Activated B cell treated with CpG ODN at 0.5 μM for 24 hours (primary cell): ENCODE measurements around the gene CRNN. TPM values are rescaled to one million over a fixed set of nuclear protein-coding genes. Genes with fewer than 3 reads are reported as not detected.

Experiments used
- ATAC-seq: fragments of 200-7000 bp; cut with Tn5 transposase; one replicate; pipeline ENCODE4 v1.10.0; 2021; ENCODE audit warnings: low read depth, mild to moderate bottlenecking, moderate library complexity
- CTCF ChIA-PET: fragments of 350-600 bp; sonication (Branson Sonifier 250); formaldehyde crosslinking; loops from one replicate; lab custom pipeline; 2021; ENCODE audit warnings: antibody characterized with exemption; lab: Charles Lee
- POLR2A ChIA-PET: fragments of 350-600 bp; sonication (Branson Sonifier 250); formaldehyde crosslinking; loops from one replicate; lab custom pipeline; 2021; ENCODE audit warnings: antibody characterized with exemption; lab: Charles Lee
- DNase-seq: peaks from one replicate; pipeline ENCODE4 v3.0.0; 2022
- H3K27ac Mint-ChIP-seq: one replicate; pipeline ENCODE4 v1.8.0; 2020; ENCODE audit warnings: mixed read lengths
- H3K27me3 Mint-ChIP-seq: one replicate; pipeline ENCODE4 v1.8.0; 2021; ENCODE audit warnings: mixed read lengths
- H3K36me3 Mint-ChIP-seq: one replicate; pipeline ENCODE4 v1.8.0; 2021; ENCODE audit warnings: low read depth, mixed read lengths
- H3K4me1 Mint-ChIP-seq: one replicate; pipeline ENCODE4 v1.8.0; 2021; ENCODE audit warnings: mixed read lengths
- H3K4me3 Mint-ChIP-seq: one replicate; pipeline ENCODE4 v1.8.0; 2020; ENCODE audit warnings: mild to moderate bottlenecking, mixed read lengths
- H3K9me3 Mint-ChIP-seq: one replicate; pipeline ENCODE4 v1.8.0; 2020; ENCODE audit warnings: mixed read lengths
- intact Hi-C: fragments of 100-400 bp; cut with micrococcal nuclease; formaldehyde crosslinking; loops from one replicate; pipeline ENCODE4 v1.15.1; 2024
- total RNA-seq: library from RNA; stranded (reverse); gene quantifications from 2 replicates; pipeline ENCODE4 v1.2.3, GENCODE V29; 2022
- TF ChIP-seq, protein P1 (sequence below): fragments of 200-600 bp; IDR thresholded peaks from one replicate; pipeline ENCODE4 v1.8.0; 2022; ENCODE audit warnings: antibody characterized with exemption, mild to moderate bottlenecking

Gene CRNN
- total RNA-seq, 1 donor from 2014 or later, result not detected

DNA sequence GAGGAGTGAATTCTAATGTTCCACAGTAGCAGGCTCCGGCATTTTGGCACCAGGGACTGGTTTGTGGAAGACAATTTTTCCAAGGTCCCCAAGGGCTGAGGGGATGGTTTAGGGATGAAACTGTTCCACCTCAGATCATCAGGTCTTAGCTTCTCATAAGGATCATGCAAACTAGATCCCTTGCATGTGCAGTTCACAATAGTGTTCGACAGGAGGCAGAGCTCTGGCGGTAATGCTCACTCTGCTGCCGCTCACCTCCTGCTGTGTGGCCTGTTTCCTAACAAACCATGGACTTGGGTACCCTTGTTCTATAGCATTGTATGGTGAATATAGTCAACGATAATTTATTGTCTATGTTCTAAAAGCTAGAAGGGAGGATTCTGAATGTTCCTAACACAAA is 16.6 kb downstream of the CRNN start:
- H3K36me3 Mint-ChIP-seq, result no peaks in the 10 kb centered on the region
- POLR2A ChIA-PET, result no interaction called here
- CTCF ChIA-PET, result no interaction called here
- intact Hi-C loops, result no loop called here
- no peak for DNase-seq
- TF ChIP-seq, protein P1, sequence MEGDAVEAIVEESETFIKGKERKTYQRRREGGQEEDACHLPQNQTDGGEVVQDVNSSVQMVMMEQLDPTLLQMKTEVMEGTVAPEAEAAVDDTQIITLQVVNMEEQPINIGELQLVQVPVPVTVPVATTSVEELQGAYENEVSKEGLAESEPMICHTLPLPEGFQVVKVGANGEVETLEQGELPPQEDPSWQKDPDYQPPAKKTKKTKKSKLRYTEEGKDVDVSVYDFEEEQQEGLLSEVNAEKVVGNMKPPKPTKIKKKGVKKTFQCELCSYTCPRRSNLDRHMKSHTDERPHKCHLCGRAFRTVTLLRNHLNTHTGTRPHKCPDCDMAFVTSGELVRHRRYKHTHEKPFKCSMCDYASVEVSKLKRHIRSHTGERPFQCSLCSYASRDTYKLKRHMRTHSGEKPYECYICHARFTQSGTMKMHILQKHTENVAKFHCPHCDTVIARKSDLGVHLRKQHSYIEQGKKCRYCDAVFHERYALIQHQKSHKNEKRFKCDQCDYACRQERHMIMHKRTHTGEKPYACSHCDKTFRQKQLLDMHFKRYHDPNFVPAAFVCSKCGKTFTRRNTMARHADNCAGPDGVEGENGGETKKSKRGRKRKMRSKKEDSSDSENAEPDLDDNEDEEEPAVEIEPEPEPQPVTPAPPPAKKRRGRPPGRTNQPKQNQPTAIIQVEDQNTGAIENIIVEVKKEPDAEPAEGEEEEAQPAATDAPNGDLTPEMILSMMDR, result no peak
- H3K27me3 Mint-ChIP-seq, result peaks cover 19% of the 10 kb centered on the region
- H3K4me3 Mint-ChIP-seq, result no peak overlapping the region
- no peaks in the 10 kb centered on the region for H3K4me1 Mint-ChIP-seq
- peaks cover 3% of the 10 kb centered on the region for H3K9me3 Mint-ChIP-seq
- H3K27ac Mint-ChIP-seq, result no peak overlapping the region
- no peak for ATAC-seq

DNA sequence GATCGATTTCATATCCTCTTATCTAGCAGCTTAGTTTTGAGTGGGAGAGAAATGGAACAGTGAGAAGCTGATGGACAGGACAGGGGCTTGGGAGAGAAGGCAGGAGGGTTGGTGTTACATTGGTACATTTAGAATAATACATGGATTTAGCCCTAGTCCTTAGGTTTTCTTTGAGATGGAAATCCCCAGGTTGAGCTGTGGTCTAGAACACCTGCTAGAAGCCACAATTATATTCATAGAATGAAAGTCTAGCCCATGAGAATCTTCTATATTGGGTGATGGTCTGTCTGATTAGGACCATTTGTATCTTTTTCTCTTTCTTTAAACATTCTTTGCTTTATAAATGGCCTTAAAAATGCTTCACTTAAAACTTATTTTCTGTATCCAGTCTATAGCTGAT is 19.9 kb downstream of the CRNN start:
- no peak for ATAC-seq
- POLR2A ChIA-PET, result no interaction called here
- H3K27ac Mint-ChIP-seq, result no peak overlapping the region

DNA sequence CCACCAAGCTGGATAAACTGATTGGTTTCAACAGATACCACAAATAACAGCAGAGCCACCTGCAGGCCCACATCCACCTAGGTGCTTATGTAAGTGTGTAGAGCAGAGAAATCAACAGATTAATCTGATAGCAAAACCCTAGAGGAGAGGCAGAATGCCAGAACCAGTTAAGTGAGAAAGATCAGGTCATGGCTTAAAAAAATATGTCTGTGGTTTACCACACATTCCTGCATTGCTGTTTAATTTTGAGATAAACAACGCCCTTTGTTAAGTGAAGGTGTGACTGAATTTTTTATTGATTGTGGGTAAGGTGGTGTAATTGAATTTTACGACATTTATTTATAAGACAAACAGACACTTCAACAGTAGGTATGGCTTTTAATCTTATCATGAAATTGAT is 21.2 kb downstream of the CRNN start:
- Mint-ChIP-seq H3K27me3 (peaks cover 26% of the 10 kb centered on the region), H3K27ac (no peak overlapping the region)
- CTCF ChIA-PET, result no interaction called here

More for the DNA sequence above, 19.9 kb downstream of the CRNN start:
- CTCF ChIA-PET, result no interaction called here
- no peak for DNase-seq
- peaks cover 3% of the 10 kb centered on the region for H3K9me3 Mint-ChIP-seq
- peaks cover 26% of the 10 kb centered on the region for H3K27me3 Mint-ChIP-seq
- TF ChIP-seq, protein P1, result no peak
- no peaks in the 10 kb centered on the region for H3K4me1 Mint-ChIP-seq
- no peaks in the 10 kb centered on the region for H3K36me3 Mint-ChIP-seq
- intact Hi-C loops, result no loop called here
- no peak overlapping the region for H3K4me3 Mint-ChIP-seq

DNA sequence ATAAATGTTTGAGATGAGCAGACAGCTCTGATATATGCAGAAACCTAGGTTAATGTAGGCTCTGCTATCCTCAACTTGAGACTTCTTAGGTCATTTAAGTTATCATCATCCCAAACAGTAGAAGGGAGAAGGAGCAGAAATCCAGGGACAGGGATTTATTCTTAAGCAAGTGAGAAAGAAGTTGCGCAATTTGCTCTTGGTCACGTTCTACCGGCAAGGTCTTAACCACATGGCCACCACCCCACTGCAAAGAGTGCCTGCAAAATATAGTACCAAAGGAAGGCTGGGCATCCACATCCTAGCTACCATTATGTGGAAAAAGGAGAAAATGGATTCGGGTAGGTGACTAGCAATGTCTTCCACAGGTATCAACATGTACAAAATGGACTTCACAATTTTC is 25.2 kb downstream of the CRNN start:
- H3K27me3 Mint-ChIP-seq, result peaks cover 20% of the 10 kb centered on the region
- TF ChIP-seq, protein P1, result no peak
- no peak overlapping the region for H3K27ac Mint-ChIP-seq
- H3K4me1 Mint-ChIP-seq, result no peaks in the 10 kb centered on the region
- DNase-seq, result no peak
- POLR2A ChIA-PET, result no interaction called here
- H3K4me3 Mint-ChIP-seq, result no peak overlapping the region
- CTCF ChIA-PET, result no interaction called here
- H3K36me3 Mint-ChIP-seq, result no peaks in the 10 kb centered on the region
- intact Hi-C loops, result no loop called here
- no peaks in the 10 kb centered on the region for H3K9me3 Mint-ChIP-seq
- no peak for ATAC-seq

More for the DNA sequence above, 21.2 kb downstream of the CRNN start:
- no peak for DNase-seq
- Mint-ChIP-seq H3K9me3 (peaks cover 3% of the 10 kb centered on the region), H3K4me3 (no peak overlapping the region), H3K36me3 (no peaks in the 10 kb centered on the region), H3K4me1 (no peaks in the 10 kb centered on the region)
- intact Hi-C loops, result no loop called here
- ATAC-seq, result no peak
- TF ChIP-seq, protein P1, result no peak
- POLR2A ChIA-PET, result no interaction called here

DNA sequence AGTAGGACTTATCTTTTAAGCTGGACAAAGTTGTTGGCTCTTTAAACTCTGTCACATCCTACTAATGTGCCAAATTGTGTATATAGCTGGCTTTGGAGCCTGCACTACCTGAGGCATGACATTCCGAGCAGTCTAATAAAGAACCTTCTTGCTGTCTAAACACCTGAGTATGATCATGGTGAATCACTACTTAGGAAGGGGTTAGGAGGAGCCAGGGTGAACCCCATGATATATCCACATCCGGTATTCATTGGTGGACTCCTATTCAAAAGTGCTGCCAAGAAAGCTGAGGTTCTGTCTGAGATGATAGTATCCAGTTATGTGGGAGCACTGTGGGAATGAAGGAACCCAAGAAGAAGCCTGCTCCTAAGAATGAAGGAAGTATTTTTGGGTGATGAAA is 27.1 kb downstream of the CRNN start:
- Mint-ChIP-seq H3K4me3 (no peak overlapping the region), H3K4me1 (no peaks in the 10 kb centered on the region), H3K27ac (no peak overlapping the region), H3K9me3 (no peaks in the 10 kb centered on the region), H3K36me3 (no peaks in the 10 kb centered on the region), H3K27me3 (peaks cover 13% of the 10 kb centered on the region)
- ATAC-seq (no peak), DNase-seq (no peak)
- intact Hi-C loops, result no loop called here
- CTCF ChIA-PET, result no interaction called here
- POLR2A ChIA-PET, result no interaction called here
- TF ChIP-seq, protein P1, result no peak
